ENCODE results near the gene CLCN7.
"Not testable (repeated sequence)": the region's sequence is repeated elsewhere in the genome, so short reads cannot be mapped to it uniquely, and the experiment has no call there.

The CLCN7 gene

GRCh38 chr16:1442697-1443096, 32.1 kb downstream of the CLCN7 start:
- DNase-seq = no peak

GRCh38 chr16:1441391-1441829, 33.4 kb downstream of the CLCN7 start:
- DNase-seq = no peak

- not testable (repeated sequence) for DNase-seq
Measured at GRCh38 chr16:1439699-1440074, 35.1 kb downstream of the CLCN7 start.

GRCh38 chr16:1439058-1439698, 35.6 kb downstream of the CLCN7 start:
- no peak for DNase-seq

GRCh38 chr16:1438229-1439057, 36.4 kb downstream of the CLCN7 start:
- DNase-seq = no peak

GRCh38 chr16:1437606-1438005, 37.2 kb downstream of the CLCN7 start:
- DNase-seq = no peak

- DNase-seq = no peak
Measured at GRCh38 chr16:1436731-1437355, 38.0 kb downstream of the CLCN7 start.

GRCh38 chr16:1435921-1436697, 38.7 kb downstream of the CLCN7 start:
- DNase-seq = no peak

- no peak for DNase-seq
Measured at GRCh38 chr16:1434644-1435592, 39.9 kb downstream of the CLCN7 start.

- no peak for DNase-seq
Measured at GRCh38 chr16:1433756-1434155, 41.1 kb downstream of the CLCN7 start.

GRCh38 chr16:1433263-1433560, 41.6 kb downstream of the CLCN7 start:
- DNase-seq = no peak

- no peak for DNase-seq
Measured at GRCh38 chr16:1432388-1433262, 42.2 kb downstream of the CLCN7 start.

GRCh38 chr16:1431497-1432270, 43.1 kb downstream of the CLCN7 start:
- no peak for DNase-seq

- DNase-seq = no peak
Measured at GRCh38 chr16:1430759-1431496, 43.9 kb downstream of the CLCN7 start, which contains the start of gene PERCC1. PERCC1 (plus strand) TSS chr16:1431078; CDS start chr16:1432594, 1,516 bp downstream.

- no peak for DNase-seq
Measured at GRCh38 chr16:1430214-1430758, 44.5 kb downstream of the CLCN7 start.

- no peak for DNase-seq
Measured at GRCh38 chr16:1429631-1430030, 45.2 kb downstream of the CLCN7 start.

GRCh38 chr16:1429012-1429411, 45.8 kb downstream of the CLCN7 start:
- DNase-seq = no peak

- peak in 3 of 4 experiments; percentile 9 to 31 (median 20) for DNase-seq
Measured at GRCh38 chr16:1428511-1428910, 46.3 kb downstream of the CLCN7 start.

Data from activated naive CD4-positive, alpha-beta T cell (primary cell).